SK-N-SH (cell line): Measurements from ENCODE around the gene AUTS2. TPM values are rescaled to one million over a fixed set of nuclear protein-coding genes. Genes with fewer than 3 reads are reported as not detected.

ENCODE experiments used
- CTCF ChIA-PET: fragments of 300-600, 350-600 bp; formaldehyde crosslinking; extraction: SDS; loops from one replicate; lab custom pipeline; 2021; lab: Yijun Ruan, JAX
- POLR2A ChIA-PET: fragments of 350-600 bp; sonication (Branson Sonifier 250); formaldehyde crosslinking; extraction: SDS; loops from one replicate; lab custom pipeline; 2020; ENCODE audit warnings: antibody characterized with exemption, inconsistent platforms; lab: Yijun Ruan, JAX
- DNase-seq: peaks from one replicate; pipeline ENCODE4 v3.0.0; 2012
- H2AFZ ChIP-seq: fragments of 200-600 bp; sonication (generic); 2 replicates; pipeline ENCODE4 v1.8.1; 2016; ENCODE audit warnings: antibody characterized with exemption, mild to moderate bottlenecking, low read depth
- H3F3A ChIP-seq: fragments of 200-600 bp; sonication (generic); replicated peaks from 2 replicates; pipeline ENCODE3; 2016; ENCODE audit warnings: antibody characterized with exemption, mild to moderate bottlenecking; ENCODE audit not compliant: insufficient read depth
- H3K27ac ChIP-seq, 2 experiments: fragments of 200-500 bp in 1 of 2; fragments of 200-600 bp in 1 of 2; sonication (Bioruptor generic) in 1 of 2; sonication (generic), shearing (Covaris generic) in 1 of 2; 2 replicates each; pipeline versions ENCODE4 v1.5.1 to v1.6.1; 2014 to 2016; ENCODE audit warnings: low read depth in 2 of 2, inconsistent platforms in 1 of 2, low read length in 1 of 2, mild to moderate bottlenecking in 1 of 2, mixed read lengths in 1 of 2
- H3K27me3 ChIP-seq: fragments of 200-600 bp; sonication (generic), shearing (Covaris generic); 2 replicates; pipeline ENCODE4 v1.6.1; 2016; ENCODE audit warnings: mixed run types; ENCODE audit not compliant: insufficient read depth
- H3K36me3 ChIP-seq, 2 experiments: fragments of 200-500 bp in 1 of 2; fragments of 200-600 bp in 1 of 2; sonication (Bioruptor generic) in 1 of 2; sonication (generic) in 1 of 2; replicated peaks in 1 of 2; 2 replicates each; pipeline versions ENCODE3 to v1.5.1; 2014 to 2016; ENCODE audit warnings: low read length in 1 of 2, mild to moderate bottlenecking in 1 of 2; ENCODE audit not compliant: insufficient read depth in 2 of 2, control insufficient read depth in 1 of 2
- H3K4me1 ChIP-seq, 2 experiments: fragments of 200-500 bp in 1 of 2; fragments of 200-600 bp in 1 of 2; sonication (Bioruptor generic) in 1 of 2; sonication (generic), shearing (Covaris generic) in 1 of 2; 2 replicates each; pipeline versions ENCODE4 v1.5.1 to v1.6.1; 2014 to 2016; ENCODE audit warnings: low read depth in 1 of 2, low read length in 1 of 2, mixed run types in 1 of 2; ENCODE audit not compliant: insufficient read depth in 2 of 2, control insufficient read depth in 1 of 2
- H3K4me2 ChIP-seq: fragments of 200-600 bp; sonication (generic), shearing (Covaris generic); 2 replicates; pipeline ENCODE4 v1.6.1; 2017; ENCODE audit warnings: mixed run types
- H3K4me3 ChIP-seq, 2 experiments: fragments of 200-500 bp in 1 of 2; fragments of 200-600 bp in 1 of 2; sonication (Bioruptor generic) in 1 of 2; sonication (generic), shearing (Covaris generic) in 1 of 2; 2 replicates each; pipeline versions ENCODE4 v1.5.1 to v1.8.1; 2014 to 2016; ENCODE audit warnings: low read depth in 2 of 2, inconsistent platforms in 1 of 2, low read length in 1 of 2, mild to moderate bottlenecking in 1 of 2, mixed read lengths in 1 of 2, moderate library complexity in 1 of 2
- H3K79me2 ChIP-seq: fragments of 200-600 bp; sonication (generic); 2 replicates; pipeline ENCODE4 v1.8.1; 2017; ENCODE audit warnings: mild to moderate bottlenecking; ENCODE audit not compliant: insufficient read depth
- H3K9ac ChIP-seq: fragments of 200-600 bp; sonication (generic); 2 replicates; pipeline ENCODE4 v1.6.1; 2017; ENCODE audit warnings: mixed run types
- H3K9me2 ChIP-seq: fragments of 200-600 bp; sonication (generic); 2 replicates; pipeline ENCODE4 v1.6.1; 2017; ENCODE audit warnings: mixed run types
- H3K9me3 ChIP-seq: fragments of 200-600 bp; sonication (generic); 2 replicates; pipeline ENCODE4 v1.6.1; 2017; ENCODE audit warnings: mixed run types, mild to moderate bottlenecking, moderate library complexity
- H4K20me1 ChIP-seq: fragments of 200-600 bp; sonication (generic); 2 replicates; pipeline ENCODE4 v1.6.1; 2017; ENCODE audit warnings: mild to moderate bottlenecking, mixed run types; ENCODE audit not compliant: insufficient read depth
- EZH2phosphoT487 ChIP-seq: fragments of 200-600 bp; sonication (generic); IDR thresholded peaks from 2 replicates; pipeline ENCODE4 v1.6.1; 2017; ENCODE audit warnings: low read depth, mixed run types, mild to moderate bottlenecking, antibody characterized with exemption, moderate library complexity, borderline replicate concordance
- FOSL2 ChIP-seq: IDR thresholded peaks from 2 replicates; pipeline ENCODE4 v1.4.0; 2012; ENCODE audit warnings: low read depth, mild to moderate bottlenecking, moderate library complexity, borderline replicate concordance
- IRF3 ChIP-seq: fragments of 150-350 bp; IDR thresholded peaks from 2 replicates; pipeline ENCODE4 v1.6.1; 2016; ENCODE audit warnings: mild to moderate bottlenecking, low read depth, low read length
- MAX ChIP-seq: IDR thresholded peaks from 2 replicates; pipeline ENCODE4 v1.4.0; 2012; ENCODE audit warnings: low read depth
- PBX3 ChIP-seq: IDR thresholded peaks from 2 replicates; pipeline ENCODE4; 2012
- RCOR1 ChIP-seq: fragments of 150-350 bp; IDR thresholded peaks from 2 replicates; pipeline ENCODE4 v1.6.1; 2017; ENCODE audit warnings: antibody characterized with exemption, low read length
- RXRA ChIP-seq: IDR thresholded peaks from 2 replicates; pipeline ENCODE4 v1.4.0; 2012; ENCODE audit warnings: low read depth, mild to moderate bottlenecking, borderline replicate concordance
- SIN3A ChIP-seq: IDR thresholded peaks from 2 replicates; pipeline ENCODE4 v1.6.1; 2012; ENCODE audit warnings: low read depth, mild to moderate bottlenecking, low read length, moderate library complexity, borderline replicate concordance
- YY1 ChIP-seq: IDR thresholded peaks from 2 replicates; pipeline ENCODE4 v1.4.0; 2012; ENCODE audit warnings: low read depth, mild to moderate bottlenecking
- ZBTB33 ChIP-seq: IDR thresholded peaks from 2 replicates; pipeline ENCODE4 v1.4.0; 2012; ENCODE audit warnings: low read depth, borderline replicate concordance
- WGBS: methylation state at CpG from one replicate; pipeline ENCODE4 v1.1.6; 2017; ENCODE audit warnings: low lambda C conversion rate; 5-methylcytosine and 5-hydroxymethylcytosine counted together
- polyA plus RNA-seq, 3 experiments: library from polyadenylated mRNA; depleted of rRNA; stranded (reverse); fragments of >200 nt; gene quantifications; 2 replicates each; pipeline ENCODE4 v1.2.3, GENCODE V29; 2012

AUTS2 gene
- polyA plus RNA-seq, 1 of the 3 experiments (the other 2 are of a cell fraction), result 15.6 TPM

- TF ChIP-seq ZBTB33 (no peak), MAX (no peak), SIN3A (no peak), PBX3 (no peak; the same call in 1 of the 2 replicates), FOSL2 (peak; percentile 8; the same call in 1 of the 2 replicates), YY1 (no peak), RXRA (no peak), RCOR1 (no peak)
Observed at GRCh38 chr7:70586822-70587221, 988.5 kb downstream of the AUTS2 start (continued).

GRCh38 chr7:70587739-70588138 lies 989.5 kb downstream of the AUTS2 start:
- ChIA-PET POLR2A (no interaction called here), CTCF (interaction anchor here (1.3 to 12.3 kb wide), 4 partner anchors 10 to 108 kb away, joined by 3 to 97 read pairs (median 4); no protein-coding TSS in a partner anchor)
- H3K79me2 ChIP-seq, result no peaks in the 10 kb centered on the region
- H3K9me3 ChIP-seq, result no peaks in the 10 kb centered on the region
- no peak for DNase-seq
- no peak overlapping the region for H3K9ac ChIP-seq
- no peaks in the 10 kb centered on the region for H3K27me3 ChIP-seq
- peaks cover 0 to 31% of the 10 kb centered on the region in 2 experiments; a peak in 2 of 4 replicates for H3K4me1 ChIP-seq
- H4K20me1 ChIP-seq, result no peaks in the 10 kb centered on the region
- no peaks in the 10 kb centered on the region for H3K36me3 ChIP-seq
- no peak overlapping the region for H2AFZ ChIP-seq
- peaks cover 9% of the 10 kb centered on the region for H3F3A ChIP-seq
- no peak overlapping the region for H3K4me3 ChIP-seq
- no peak overlapping the region for H3K27ac ChIP-seq
- TF ChIP-seq EZH2phosphoT487, result no peak
- TF ChIP-seq IRF3, result no peak
- TF ChIP-seq ZBTB33, result no peak
- TF ChIP-seq MAX, result no peak
- no peak for TF ChIP-seq RXRA
- H3K4me2 ChIP-seq, result no peak overlapping the region
- H3K9me2 ChIP-seq, result no peaks in the 10 kb centered on the region
- 90% methylated on average over 4 of the region's 4 CpGs for WGBS
